ENCODE data around the gene RAP1B. TPM values are rescaled to one million over a fixed set of nuclear protein-coding genes. Genes with fewer than 3 reads are reported as not detected.

Gene RAP1B
- total RNA-seq, 2 experiments from 2014 or later, result 256 to 261 TPM

DNA sequence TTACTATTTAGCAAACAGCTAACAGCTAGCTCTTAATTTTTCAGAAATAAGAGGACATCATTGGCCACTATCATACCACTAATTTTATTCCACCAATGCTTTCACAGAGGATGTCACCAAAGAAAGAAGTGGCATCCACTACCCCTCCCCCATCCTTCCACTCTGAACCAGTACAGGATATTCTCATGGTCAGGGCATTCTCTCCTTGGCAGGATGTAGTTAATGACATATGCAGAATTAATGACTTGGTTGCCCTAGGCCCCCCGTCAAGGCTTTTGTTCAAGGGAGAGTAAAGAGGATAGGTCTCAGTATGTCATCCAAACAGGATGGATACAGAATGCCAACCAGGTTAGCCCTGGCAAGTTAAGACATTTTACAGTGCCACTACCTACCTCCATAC is 57.2 kb downstream of the RAP1B start:
- Mint-ChIP-seq H3K4me1 (ENCODE audit: low read depth) (peaks cover 49% of the 10 kb centered on the region), H3K9me3 (no peaks in the 10 kb centered on the region), H3K27ac (peak overlapping the region; percentile 72), H3K4me3 (no peak overlapping the region), H3K36me3 (ENCODE audit: low read depth) (peaks cover 20% of the 10 kb centered on the region), H3K27me3 (no peaks in the 10 kb centered on the region)
- CTCF ChIA-PET, result interaction anchor here (1.3 kb wide), 1 partner anchor 55 kb away, joined by 3 read pairs; no protein-coding TSS in a partner anchor
- Histone ChIP-seq H3K27me3 (ENCODE audit: control insufficient read depth in 1 of 2, insufficient read depth in 2 of 2, low read length in 2 of 2) (no peaks in the 10 kb centered on the region), H3K4me3 (ENCODE audit: low read length) (no peak overlapping the region), H3K9me3 (ENCODE audit: control insufficient read depth in 1 of 2, insufficient read depth in 1 of 2, low read length in 2 of 2) (peaks cover 0 to 3% of the 10 kb centered on the region in 2 experiments), H3K27ac (ENCODE audit: low read depth in 1 of 2, low read length in 2 of 2) (no peak overlapping the region), H3K4me1 (ENCODE audit: insufficient read depth, low read length) (peaks cover 7% of the 10 kb centered on the region), H3K36me3 (ENCODE audit: insufficient read depth, low read length) (peaks cover 2% of the 10 kb centered on the region)
- intact Hi-C loops (cut with DNase I, micrococcal nuclease), result no loop called here
- DNase-seq (peak in 1 of 14 experiments; percentile 32), ATAC-seq (ENCODE audit: poor library complexity) (no peak)
- POLR2A ChIA-PET, result interaction anchor here (0.7 kb wide), 1 partner anchor 54 kb away, joined by 3 read pairs; no protein-coding TSS in a partner anchor
- TF ChIP-seq, protein P1, sequence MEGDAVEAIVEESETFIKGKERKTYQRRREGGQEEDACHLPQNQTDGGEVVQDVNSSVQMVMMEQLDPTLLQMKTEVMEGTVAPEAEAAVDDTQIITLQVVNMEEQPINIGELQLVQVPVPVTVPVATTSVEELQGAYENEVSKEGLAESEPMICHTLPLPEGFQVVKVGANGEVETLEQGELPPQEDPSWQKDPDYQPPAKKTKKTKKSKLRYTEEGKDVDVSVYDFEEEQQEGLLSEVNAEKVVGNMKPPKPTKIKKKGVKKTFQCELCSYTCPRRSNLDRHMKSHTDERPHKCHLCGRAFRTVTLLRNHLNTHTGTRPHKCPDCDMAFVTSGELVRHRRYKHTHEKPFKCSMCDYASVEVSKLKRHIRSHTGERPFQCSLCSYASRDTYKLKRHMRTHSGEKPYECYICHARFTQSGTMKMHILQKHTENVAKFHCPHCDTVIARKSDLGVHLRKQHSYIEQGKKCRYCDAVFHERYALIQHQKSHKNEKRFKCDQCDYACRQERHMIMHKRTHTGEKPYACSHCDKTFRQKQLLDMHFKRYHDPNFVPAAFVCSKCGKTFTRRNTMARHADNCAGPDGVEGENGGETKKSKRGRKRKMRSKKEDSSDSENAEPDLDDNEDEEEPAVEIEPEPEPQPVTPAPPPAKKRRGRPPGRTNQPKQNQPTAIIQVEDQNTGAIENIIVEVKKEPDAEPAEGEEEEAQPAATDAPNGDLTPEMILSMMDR (IDR thresholded peaks at IDR 0.05), result no peak

DNA sequence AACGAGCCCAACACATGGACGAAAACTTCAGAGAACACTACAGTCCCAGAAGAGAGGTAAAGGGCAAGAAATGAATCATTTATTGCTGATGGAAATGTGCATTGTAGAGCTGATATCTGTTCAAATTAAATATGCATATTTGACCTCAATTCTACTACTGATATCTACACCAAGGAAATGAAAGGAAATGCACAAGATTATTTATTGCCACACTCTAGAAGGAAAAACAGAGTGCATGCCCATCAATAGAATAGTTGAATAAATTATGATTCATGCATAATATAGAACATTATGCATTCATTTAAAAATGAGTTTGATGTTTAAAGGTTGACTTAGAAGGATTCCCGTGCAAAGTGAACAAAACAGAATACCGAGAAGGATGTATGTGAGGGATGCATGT is 60.5 kb downstream of the RAP1B start:
- ChIA-PET CTCF (no interaction called here), POLR2A (no interaction called here)
- no peak for ATAC-seq (ENCODE audit: poor library complexity)
- Histone ChIP-seq H3K4me3 (ENCODE audit: low read length) (no peak overlapping the region), H3K27ac (ENCODE audit: low read depth in 1 of 2, low read length in 2 of 2) (no peak overlapping the region), H3K4me1 (ENCODE audit: insufficient read depth, low read length) (peaks cover 24% of the 10 kb centered on the region), H3K36me3 (ENCODE audit: insufficient read depth, low read length) (no peaks in the 10 kb centered on the region), H3K9me3 (ENCODE audit: control insufficient read depth in 1 of 2, insufficient read depth in 1 of 2, low read length in 2 of 2) (peaks cover 0 to 3% of the 10 kb centered on the region in 2 experiments), H3K27me3 (ENCODE audit: control insufficient read depth in 1 of 2, insufficient read depth in 2 of 2, low read length in 2 of 2) (no peaks in the 10 kb centered on the region)
- Mint-ChIP-seq H3K9me3 (no peaks in the 10 kb centered on the region), H3K27me3 (no peaks in the 10 kb centered on the region), H3K4me3 (no peak overlapping the region), H3K4me1 (ENCODE audit: low read depth) (peaks cover 66% of the 10 kb centered on the region), H3K36me3 (ENCODE audit: low read depth) (peaks cover 3% of the 10 kb centered on the region), H3K27ac (peak overlapping the region; percentile 7)
- TF ChIP-seq, protein P1 (IDR thresholded peaks at IDR 0.05), result no peak
- intact Hi-C loops (cut with DNase I, micrococcal nuclease), result loop anchor here in 1 of 2 experiments (5.0 to 10.0 kb wide), 2 partner anchors 34 to 306 kb away; no protein-coding TSS in a partner anchor
- no peak for DNase-seq

DNA sequence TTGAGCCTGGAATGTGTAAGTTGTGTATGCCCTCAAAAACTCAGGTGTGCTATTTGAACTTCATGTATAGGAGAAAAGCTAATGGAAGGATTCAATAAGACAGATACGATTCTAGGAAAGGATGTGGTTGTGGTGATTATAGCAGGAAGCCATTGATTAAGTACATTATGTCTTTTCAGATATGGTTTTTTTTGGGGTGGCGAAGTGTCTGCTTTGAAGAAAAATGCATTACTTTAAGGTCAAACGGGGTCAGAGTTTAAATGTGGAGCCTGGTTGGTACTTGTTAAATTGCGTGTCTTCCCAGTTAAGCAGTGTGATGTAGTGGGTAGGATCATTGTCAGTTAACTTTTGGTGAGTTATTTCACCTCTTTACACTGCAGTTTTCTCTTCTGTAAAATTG is 63.1 kb downstream of the RAP1B start:
- peak overlapping the region in 1 of 2 donors; percentile 23 for H3K27ac ChIP-seq (ENCODE audit: low read depth in 1 of 2, low read length in 2 of 2)

More for the DNA sequence above, 63.1 kb downstream of the RAP1B start:
- H3K27ac Mint-ChIP-seq, result peak overlapping the region; percentile 77
- DNase-seq, result peak in 4 of 14 experiments; percentile 19 to 77 (median 52)
- peaks cover 3% of the 10 kb centered on the region for H3K36me3 Mint-ChIP-seq (ENCODE audit: low read depth)
- ChIA-PET CTCF (no interaction called here), POLR2A (interaction anchor here (1.4 kb wide), 1 partner anchor 13 kb away, joined by 3 read pairs; the partner anchor contains the start of gene NUP107)
- Histone ChIP-seq H3K27me3 (ENCODE audit: control insufficient read depth in 1 of 2, insufficient read depth in 2 of 2, low read length in 2 of 2) (no peaks in the 10 kb centered on the region), H3K9me3 (ENCODE audit: control insufficient read depth in 1 of 2, insufficient read depth in 1 of 2, low read length in 2 of 2) (peaks cover 0 to 3% of the 10 kb centered on the region in 2 experiments), H3K36me3 (ENCODE audit: insufficient read depth, low read length) (no peaks in the 10 kb centered on the region), H3K4me1 (ENCODE audit: insufficient read depth, low read length) (peaks cover 29% of the 10 kb centered on the region), H3K4me3 (ENCODE audit: low read length) (no peak overlapping the region)
- intact Hi-C loops (cut with DNase I, micrococcal nuclease), result loop anchor here in 1 of 2 experiments (2.0 to 10.0 kb wide), 3 partner anchors 36 to 309 kb away; partner anchors contain the start of gene RAP1B
- H3K27me3 Mint-ChIP-seq, result no peaks in the 10 kb centered on the region
- ATAC-seq (ENCODE audit: poor library complexity), result peak; percentile 16
- no peaks in the 10 kb centered on the region for H3K9me3 Mint-ChIP-seq
- H3K4me1 Mint-ChIP-seq (ENCODE audit: low read depth), result peaks cover 50% of the 10 kb centered on the region
- TF ChIP-seq, protein P1 (IDR thresholded peaks at IDR 0.05), result no peak
- H3K4me3 Mint-ChIP-seq, result peak overlapping the region; percentile 70
